NCI-H2171 treated with DMSO at 0.1 percent for 48 hours (cell line): ENCODE results near the gene HBA1.
"Not testable (repeated sequence)": the region's sequence is repeated elsewhere in the genome, so short reads cannot be mapped to it uniquely, and the experiment has no call there.

ENCODE experiments used
- DNase-seq: peaks from one replicate; lab custom pipeline; 2025; lab: John Stamatoyannopoulos, UW

HBA1 gene

DNA sequence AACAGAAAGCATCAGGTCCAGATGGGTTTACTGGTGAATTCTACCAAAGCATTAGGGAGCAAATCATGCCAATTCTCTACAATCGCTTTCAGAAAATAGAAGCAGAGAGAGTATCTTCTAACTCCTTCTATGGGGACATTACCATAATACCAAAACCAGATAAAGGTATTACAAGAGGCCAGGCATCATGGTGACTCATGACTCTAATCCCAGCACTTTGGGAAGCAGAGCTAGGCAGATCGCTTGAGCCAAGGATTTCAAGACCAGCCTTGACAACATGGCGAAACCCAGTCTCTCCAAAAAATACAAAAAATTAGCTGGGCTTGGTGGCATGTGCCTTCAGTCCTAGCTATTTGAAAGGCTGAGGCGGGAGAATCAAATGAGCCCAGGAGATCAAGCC lies 26.8 kb downstream of the HBA1 start:
- no peak for DNase-seq

DNA sequence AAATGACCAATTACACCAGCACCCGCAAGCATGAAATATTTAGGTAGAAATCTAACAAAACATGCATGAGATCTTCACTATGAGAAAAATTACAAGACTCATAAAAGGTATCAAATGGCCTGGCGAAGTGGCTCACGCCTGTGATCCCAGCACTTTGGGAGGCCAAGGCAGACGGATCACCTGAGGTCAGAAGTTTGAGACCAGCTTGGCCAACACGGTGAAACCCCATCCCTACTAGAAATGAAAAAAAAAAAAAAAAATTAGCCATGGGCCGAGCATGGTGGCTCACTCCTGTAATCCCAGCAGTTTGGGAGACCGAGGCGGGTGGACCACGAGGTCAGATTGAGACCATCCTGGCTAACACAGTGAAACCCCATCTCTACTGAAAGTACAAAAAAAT lies 27.6 kb downstream of the HBA1 start:
- not testable (repeated sequence) for DNase-seq

- DNase-seq = not testable (repeated sequence)
Measured at GRCh38 chr16:209359-209758, 32.9 kb downstream of the HBA1 start.

GRCh38 chr16:211631-212180 lies 35.2 kb downstream of the HBA1 start:
- DNase-seq = not testable (repeated sequence)

GRCh38 chr16:212999-213398 lies 36.5 kb downstream of the HBA1 start:
- DNase-seq = no peak

- DNase-seq = no peak
Measured at GRCh38 chr16:220021-220420, 43.5 kb downstream of the HBA1 start.
